HepG2 (cell line): ENCODE data around the gene ZNRF3. TPM values are rescaled to one million over a fixed set of nuclear protein-coding genes. Genes with fewer than 3 reads are reported as not detected.
A peak's percentile ranks its signal among the peaks of the same experiment; 100 is the strongest.

ENCODE experiments used
- ATF7-NPFF ChIP-seq: sonication (generic); formaldehyde crosslinking; IDR thresholded peaks from 2 replicates; pipeline ENCODE4 v1.8.1; 2023; ENCODE audit warnings: mild to moderate bottlenecking, low read depth, missing genetic modification reagents, moderate library complexity
- ELF3 ChIP-seq: IDR thresholded peaks from 2 replicates; pipeline ENCODE4 v1.6.1; 2016; ENCODE audit warnings: missing genetic modification reagents, missing compliant biosample characterization
- FOXP1 ChIP-seq, 2 experiments: fragments of 450-650 bp in 1 of 2; IDR thresholded peaks; 2 replicates each; pipeline ENCODE4 v1.6.1; 2017 to 2018; ENCODE audit warnings: antibody characterized with exemption in 1 of 2
- MXI1 ChIP-seq: IDR thresholded peaks from 3 replicates; pipeline ENCODE4 v1.6.1; 2012; ENCODE audit warnings: low read depth, low read length, inconsistent platforms, borderline replicate concordance
- NONO ChIP-seq, 2 experiments: fragments of 450-650 bp in 1 of 2; sonication (generic) in 1 of 2; formaldehyde crosslinking in 1 of 2; IDR thresholded peaks in 1 of 2; conservative IDR thresholded peaks in 1 of 2; 2 replicates each; pipeline versions ENCODE4 v1.6.1 to v1.8.0; 2017 to 2022; ENCODE audit warnings: mild to moderate bottlenecking in 1 of 2, missing genetic modification reagents in 1 of 2, moderate library complexity in 1 of 2
- PHF20 ChIP-seq: sonication (generic); formaldehyde crosslinking; IDR thresholded peaks from 2 replicates; pipeline ENCODE4 v1.5.0; 2020; ENCODE audit warnings: mild to moderate bottlenecking, missing genetic modification reagents
- RARA ChIP-seq: IDR thresholded peaks from 2 replicates; pipeline ENCODE4 v1.6.1; 2016; ENCODE audit warnings: missing genetic modification reagents, missing compliant biosample characterization
- SMAD3 ChIP-seq: sonication (generic); formaldehyde crosslinking; IDR thresholded peaks from 2 replicates; pipeline ENCODE4 v1.4.0; 2020; ENCODE audit warnings: missing genetic modification reagents
- TGIF2 ChIP-seq: IDR thresholded peaks from 2 replicates; pipeline ENCODE4 v1.6.1; 2016; ENCODE audit warnings: control low read depth, missing compliant biosample characterization
- ZNF205 ChIP-seq: IDR thresholded peaks from 2 replicates; pipeline ENCODE4 v1.6.1; 2018; ENCODE audit warnings: missing biosample characterization, missing genetic modification reagents
- ZNF350 ChIP-seq: sonication (generic); formaldehyde crosslinking; IDR thresholded peaks from 2 replicates; pipeline ENCODE4 v1.4.0; 2020; ENCODE audit warnings: mild to moderate bottlenecking, low read depth, missing genetic modification reagents, borderline replicate concordance
- ZNF782 ChIP-seq: sonication (generic); formaldehyde crosslinking; IDR thresholded peaks from 2 replicates; pipeline ENCODE4 v1.4.0; 2020; ENCODE audit warnings: missing genetic modification reagents, mild to moderate bottlenecking, borderline replicate concordance
- ZSCAN9 ChIP-seq: IDR thresholded peaks from 2 replicates; pipeline ENCODE4 v1.6.1; 2016; ENCODE audit warnings: borderline replicate concordance
- polyA plus RNA-seq, 8 experiments: library from polyadenylated mRNA; depleted of rRNA in 3 of 8; stranded (reverse) in 7 of 8; unstranded in 1 of 8; fragments of >200 nt; fragmentation: Illumina TruSeq in 4 of 8; extraction: Trizol in 4 of 8; gene quantifications; 2 replicates each; pipeline versions ENCODE4 v1.2.1 to v1.2.3, GENCODE V29; 2011 to 2016; ENCODE audit warnings: low read depth in 4 of 8, missing spikeins in 1 of 8, mixed read lengths in 1 of 8; ENCODE audit not compliant: insufficient read depth in 1 of 8
- total RNA-seq, 5 experiments: library from RNA; depleted of rRNA; stranded (reverse); fragments of >200 nt; fragmentation: Illumina TruSeq; extraction: Trizol; gene quantifications; 2 replicates each; pipeline ENCODE4 v1.2.3, GENCODE V29; 2016; ENCODE audit warnings: low read depth in 1 of 5
- TF ChIP-seq, protein P1 (sequence below): IDR thresholded peaks from 2 replicates; pipeline ENCODE4 v1.6.1; 2016; ENCODE audit warnings: mild to moderate bottlenecking
- TF ChIP-seq, protein P2 (sequence below): IDR thresholded peaks from 2 replicates; pipeline ENCODE4 v1.6.1; 2012; ENCODE audit warnings: low read depth, low read length, improper control_type of control experiment
- TF ChIP-seq, protein P3 (sequence below), 2 experiments: fragments of 450-650 bp in 1 of 2; sonication (generic) in 1 of 2; formaldehyde crosslinking; IDR thresholded peaks; 2 replicates each; pipeline versions ENCODE4 v1.5.0 to v1.8.0; 2020 to 2022; ENCODE audit warnings: mild to moderate bottlenecking in 1 of 2, missing genetic modification reagents in 1 of 2
- TF ChIP-seq, protein P4 (sequence below): sonication (generic); formaldehyde crosslinking; conservative IDR thresholded peaks from 2 replicates; pipeline ENCODE4 v1.4.0; 2020; ENCODE audit warnings: missing genetic modification reagents
- TF ChIP-seq, protein P5 (sequence below): sonication (generic); formaldehyde crosslinking; IDR thresholded peaks from 2 replicates; pipeline ENCODE4 v1.8.1; 2023; ENCODE audit warnings: missing genetic modification reagents, mild to moderate bottlenecking, borderline replicate concordance
- TF ChIP-seq, protein P6 (sequence below): sonication (generic); formaldehyde crosslinking; IDR thresholded peaks from 2 replicates; pipeline ENCODE4 v1.9.0; 2022; ENCODE audit warnings: low read depth, missing genetic modification reagents

Gene ZNRF3
- total and polyA plus RNA-seq, 2 of the 13 experiments (the other 11 are each of a cell fraction or from before 2014, with no cell fraction given): 20.3 to 36.7 TPM

DNA sequence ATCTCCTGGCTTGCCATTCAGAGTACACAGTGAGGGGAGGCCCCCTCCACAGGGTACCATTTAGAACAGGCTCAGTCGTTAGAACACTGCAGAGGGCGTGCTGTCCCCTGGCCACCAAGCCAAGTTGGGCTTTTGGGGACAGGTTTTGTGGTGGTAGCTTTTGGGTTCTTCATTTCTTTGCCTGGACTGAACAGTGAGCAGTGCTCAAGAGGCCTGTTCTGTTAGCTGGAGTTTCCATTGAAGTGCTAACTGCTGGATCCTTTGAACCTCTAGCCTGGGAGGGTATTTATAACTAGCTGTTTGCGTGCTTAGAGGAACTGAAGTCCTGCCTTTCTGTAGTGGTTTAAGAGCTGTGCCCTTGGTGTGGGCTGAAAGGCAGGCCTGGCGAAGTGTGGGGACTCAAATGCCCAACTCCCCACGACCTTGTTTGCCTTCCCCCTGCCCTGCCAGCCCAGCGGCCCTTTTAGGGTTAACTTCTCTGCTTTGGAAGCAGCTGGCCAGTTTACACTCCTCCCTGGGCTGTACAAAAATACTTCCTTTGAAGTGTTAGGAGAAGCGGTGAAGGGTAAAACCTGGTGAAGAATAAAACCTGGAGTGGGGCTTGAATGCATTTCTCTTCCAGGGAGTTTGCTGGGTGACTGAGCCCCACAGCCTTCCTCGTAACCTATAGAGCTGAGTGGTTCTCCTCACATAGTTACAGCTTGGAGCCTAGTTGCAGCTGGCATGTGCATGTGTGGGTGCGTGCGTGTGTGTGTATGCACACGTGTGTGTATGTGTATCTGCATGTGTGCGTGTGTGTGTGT is 34.6 kb downstream of the ZNRF3 start (continued):
- TF ChIP-seq ZNF782 (CRISPR knock-in tag) (no peak), RARA (peak; percentile 81), ELF3 (CRISPR knock-in tag) (peak; percentile 59), TGIF2 (CRISPR knock-in tag) (0 out of 2 replicates have a peak, but pooled peaks have one; percentile 60), MXI1 (peak; percentile 43; the same call in 1 of the 3 replicates), ATF7-NPFF (CRISPR knock-in tag) (no peak), NONO (IDR thresholded peaks at IDR 0.05) (no peak), NONO (CRISPR knock-in tag; conservative IDR thresholded peaks at IDR 0.05) (peak; percentile 72), ZSCAN9 (CRISPR knock-in tag) (0 out of 2 replicates have a peak, but pooled peaks have one; percentile 41), PHF20 (CRISPR knock-in tag) (no peak), ZNF205 (CRISPR knock-in tag) (peak; percentile 89), FOXP1 (IDR thresholded peaks at IDR 0.05) (no peak), FOXP1 (CRISPR knock-in tag; IDR thresholded peaks at IDR 0.05) (peak; percentile 82), SMAD3 (peak; percentile 62; the same call in 1 of the 2 replicates), ZNF350 (no peak)
- TF ChIP-seq, protein P1, sequence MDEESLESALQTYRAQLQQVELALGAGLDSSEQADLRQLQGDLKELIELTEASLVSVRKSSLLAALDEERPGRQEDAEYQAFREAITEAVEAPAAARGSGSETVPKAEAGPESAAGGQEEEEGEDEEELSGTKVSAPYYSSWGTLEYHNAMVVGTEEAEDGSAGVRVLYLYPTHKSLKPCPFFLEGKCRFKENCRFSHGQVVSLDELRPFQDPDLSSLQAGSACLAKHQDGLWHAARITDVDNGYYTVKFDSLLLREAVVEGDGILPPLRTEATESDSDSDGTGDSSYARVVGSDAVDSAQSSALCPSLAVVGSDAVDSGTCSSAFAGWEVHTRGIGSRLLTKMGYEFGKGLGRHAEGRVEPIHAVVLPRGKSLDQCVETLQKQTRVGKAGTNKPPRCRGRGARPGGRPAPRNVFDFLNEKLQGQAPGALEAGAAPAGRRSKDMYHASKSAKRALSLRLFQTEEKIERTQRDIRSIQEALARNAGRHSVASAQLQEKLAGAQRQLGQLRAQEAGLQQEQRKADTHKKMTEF: peak; percentile 57; the same call in 1 of the 2 replicates
- TF ChIP-seq, protein P2, sequence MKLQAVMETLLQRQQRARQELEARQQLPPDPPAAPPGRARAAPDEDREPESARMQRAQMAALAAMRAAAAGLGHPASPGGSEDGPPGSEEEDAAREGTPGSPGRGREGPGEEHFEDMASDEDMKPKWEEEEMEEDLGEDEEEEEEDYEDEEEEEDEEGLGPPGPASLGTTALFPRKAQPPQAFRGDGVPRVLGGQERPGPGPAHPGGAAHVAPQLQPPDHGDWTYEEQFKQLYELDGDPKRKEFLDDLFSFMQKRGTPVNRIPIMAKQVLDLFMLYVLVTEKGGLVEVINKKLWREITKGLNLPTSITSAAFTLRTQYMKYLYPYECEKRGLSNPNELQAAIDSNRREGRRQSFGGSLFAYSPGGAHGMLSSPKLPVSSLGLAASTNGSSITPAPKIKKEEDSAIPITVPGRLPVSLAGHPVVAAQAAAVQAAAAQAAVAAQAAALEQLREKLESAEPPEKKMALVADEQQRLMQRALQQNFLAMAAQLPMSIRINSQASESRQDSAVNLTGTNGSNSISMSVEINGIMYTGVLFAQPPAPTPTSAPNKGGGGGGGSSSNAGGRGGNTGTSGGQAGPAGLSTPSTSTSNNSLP: peak; percentile 95
- TF ChIP-seq, protein P3, sequence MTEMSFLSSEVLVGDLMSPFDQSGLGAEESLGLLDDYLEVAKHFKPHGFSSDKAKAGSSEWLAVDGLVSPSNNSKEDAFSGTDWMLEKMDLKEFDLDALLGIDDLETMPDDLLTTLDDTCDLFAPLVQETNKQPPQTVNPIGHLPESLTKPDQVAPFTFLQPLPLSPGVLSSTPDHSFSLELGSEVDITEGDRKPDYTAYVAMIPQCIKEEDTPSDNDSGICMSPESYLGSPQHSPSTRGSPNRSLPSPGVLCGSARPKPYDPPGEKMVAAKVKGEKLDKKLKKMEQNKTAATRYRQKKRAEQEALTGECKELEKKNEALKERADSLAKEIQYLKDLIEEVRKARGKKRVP (CRISPR knock-in tag; IDR thresholded peaks at IDR 0.05): peak in 1 of 2 experiments; percentile 64; a peak in 1 of 4 replicates
- TF ChIP-seq, protein P4, sequence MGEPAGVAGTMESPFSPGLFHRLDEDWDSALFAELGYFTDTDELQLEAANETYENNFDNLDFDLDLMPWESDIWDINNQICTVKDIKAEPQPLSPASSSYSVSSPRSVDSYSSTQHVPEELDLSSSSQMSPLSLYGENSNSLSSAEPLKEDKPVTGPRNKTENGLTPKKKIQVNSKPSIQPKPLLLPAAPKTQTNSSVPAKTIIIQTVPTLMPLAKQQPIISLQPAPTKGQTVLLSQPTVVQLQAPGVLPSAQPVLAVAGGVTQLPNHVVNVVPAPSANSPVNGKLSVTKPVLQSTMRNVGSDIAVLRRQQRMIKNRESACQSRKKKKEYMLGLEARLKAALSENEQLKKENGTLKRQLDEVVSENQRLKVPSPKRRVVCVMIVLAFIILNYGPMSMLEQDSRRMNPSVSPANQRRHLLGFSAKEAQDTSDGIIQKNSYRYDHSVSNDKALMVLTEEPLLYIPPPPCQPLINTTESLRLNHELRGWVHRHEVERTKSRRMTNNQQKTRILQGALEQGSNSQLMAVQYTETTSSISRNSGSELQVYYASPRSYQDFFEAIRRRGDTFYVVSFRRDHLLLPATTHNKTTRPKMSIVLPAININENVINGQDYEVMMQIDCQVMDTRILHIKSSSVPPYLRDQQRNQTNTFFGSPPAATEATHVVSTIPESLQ (CRISPR knock-in tag): no peak
- TF ChIP-seq, protein P5, sequence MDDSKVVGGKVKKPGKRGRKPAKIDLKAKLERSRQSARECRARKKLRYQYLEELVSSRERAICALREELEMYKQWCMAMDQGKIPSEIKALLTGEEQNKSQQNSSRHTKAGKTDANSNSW (CRISPR knock-in tag): no peak
- TF ChIP-seq, protein P6, sequence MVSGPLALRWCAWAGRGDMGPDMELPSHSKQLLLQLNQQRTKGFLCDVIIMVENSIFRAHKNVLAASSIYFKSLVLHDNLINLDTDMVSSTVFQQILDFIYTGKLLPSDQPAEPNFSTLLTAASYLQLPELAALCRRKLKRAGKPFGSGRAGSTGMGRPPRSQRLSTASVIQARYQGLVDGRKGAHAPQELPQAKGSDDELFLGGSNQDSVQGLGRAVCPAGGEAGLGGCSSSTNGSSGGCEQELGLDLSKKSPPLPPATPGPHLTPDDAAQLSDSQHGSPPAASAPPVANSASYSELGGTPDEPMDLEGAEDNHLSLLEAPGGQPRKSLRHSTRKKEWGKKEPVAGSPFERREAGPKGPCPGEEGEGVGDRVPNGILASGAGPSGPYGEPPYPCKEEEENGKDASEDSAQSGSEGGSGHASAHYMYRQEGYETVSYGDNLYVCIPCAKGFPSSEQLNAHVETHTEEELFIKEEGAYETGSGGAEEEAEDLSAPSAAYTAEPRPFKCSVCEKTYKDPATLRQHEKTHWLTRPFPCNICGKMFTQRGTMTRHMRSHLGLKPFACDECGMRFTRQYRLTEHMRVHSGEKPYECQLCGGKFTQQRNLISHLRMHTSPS: peak; percentile 81
